Nephron progenitor cell (in vitro differentiated cells): ENCODE results near the gene CCDC148.

Source experiments
- DNase-seq: peaks from one replicate; pipeline ENCODE4 v3.0.0; 2021
- H3K27ac Mint-ChIP-seq: 2 replicates; pipeline ENCODE4 v1.8.0; 2021; ENCODE audit warnings: mild to moderate bottlenecking, moderate library complexity, mixed read lengths
- H3K27me3 Mint-ChIP-seq: 2 replicates; pipeline ENCODE4 v1.8.0; 2021; ENCODE audit warnings: mild to moderate bottlenecking, low read depth, mixed read lengths; ENCODE audit not compliant: poor library complexity
- H3K36me3 Mint-ChIP-seq: 2 replicates; pipeline ENCODE4 v1.8.0; 2021; ENCODE audit warnings: low read depth, mixed read lengths
- H3K4me1 Mint-ChIP-seq: 2 replicates; pipeline ENCODE4 v1.8.0; 2021; ENCODE audit warnings: mixed read lengths
- H3K4me3 Mint-ChIP-seq: 2 replicates; pipeline ENCODE4 v1.8.0; 2021; ENCODE audit warnings: mild to moderate bottlenecking, moderate library complexity, mixed read lengths
- H3K9me3 Mint-ChIP-seq: 2 replicates; pipeline ENCODE4 v1.8.0; 2021; ENCODE audit warnings: mild to moderate bottlenecking, moderate library complexity, mixed read lengths
- CTCF ChIP-seq: fragments of 200-600 bp; sonication (generic); IDR thresholded peaks from 2 replicates; pipeline ENCODE4 v1.5.0; 2021; ENCODE audit warnings: antibody characterized with exemption

CCDC148 gene

GRCh38 chr2:158456309-158457066 lies at the start of gene CCDC148, which contains the start of gene PKP4:
Gene CCDC148, minus strand, starts transcription at chr2:158456753. Its CDS starts 314 bp downstream, at chr2:158456439.
Gene PKP4, plus strand, starts transcription at chr2:158456952. Its CDS starts 76,233 bp downstream, at chr2:158533185.
- H3K4me3 Mint-ChIP-seq = peak within 1 kb of the TSS; percentile 98
- no peaks in the 10 kb centered on the region for H3K36me3 Mint-ChIP-seq
- peaks cover 42% of the 10 kb centered on the region for H3K4me1 Mint-ChIP-seq
- H3K27me3 Mint-ChIP-seq = no peaks in the 10 kb centered on the region
- peak; percentile 93 for DNase-seq
- no peak for TF ChIP-seq CTCF
- peak within 1 kb of the TSS; percentile 97 for H3K27ac Mint-ChIP-seq
- H3K9me3 Mint-ChIP-seq = no peaks in the 10 kb centered on the region

- Mint-ChIP-seq H3K36me3 (peaks cover 10% of the 10 kb centered on the region), H3K4me1 (peaks cover 32% of the 10 kb centered on the region), H3K27me3 (no peaks in the 10 kb centered on the region), H3K27ac (peak overlapping the region; percentile 76), H3K9me3 (no peaks in the 10 kb centered on the region), H3K4me3 (no peak overlapping the region)
- no peak for TF ChIP-seq CTCF
- no peak for DNase-seq
These were observed 48.9 kb upstream of the CCDC148 start for GRCh38 chr2:158505448-158505934.

- no peak for DNase-seq
- Mint-ChIP-seq H3K36me3 (peaks cover 5% of the 10 kb centered on the region), H3K27me3 (no peaks in the 10 kb centered on the region), H3K27ac (no peak overlapping the region), H3K9me3 (no peaks in the 10 kb centered on the region), H3K4me1 (peaks cover 39% of the 10 kb centered on the region), H3K4me3 (no peak overlapping the region)
- TF ChIP-seq CTCF = no peak
These were observed 47.5 kb upstream of the CCDC148 start for GRCh38 chr2:158504088-158504487.

- Mint-ChIP-seq H3K4me3 (no peak overlapping the region), H3K27ac (no peak overlapping the region), H3K27me3 (no peaks in the 10 kb centered on the region), H3K36me3 (peaks cover 5% of the 10 kb centered on the region), H3K4me1 (peaks cover 46% of the 10 kb centered on the region), H3K9me3 (no peaks in the 10 kb centered on the region)
- no peak for TF ChIP-seq CTCF
- no peak for DNase-seq
These were observed 46.4 kb upstream of the CCDC148 start for GRCh38 chr2:158502974-158503373.

- no peak overlapping the region for H3K27ac Mint-ChIP-seq
These were observed 44.7 kb upstream of the CCDC148 start for GRCh38 chr2:158501301-158501700.

More at GRCh38 chr2:158501301-158501700, 44.7 kb upstream of the CCDC148 start:
- Mint-ChIP-seq H3K4me3 (no peak overlapping the region), H3K4me1 (peaks cover 46% of the 10 kb centered on the region), H3K27me3 (no peaks in the 10 kb centered on the region), H3K9me3 (no peaks in the 10 kb centered on the region), H3K36me3 (no peaks in the 10 kb centered on the region)
- TF ChIP-seq CTCF = no peak
- DNase-seq = no peak
